ENCODE results near the gene OTP. TPM values are rescaled to one million over a fixed set of nuclear protein-coding genes. Genes with fewer than 3 reads are reported as not detected.

Gene OTP
- total RNA-seq, 1 donor from 2014 or later = not detected

GRCh38 chr5:77658662-77659061 lies 20.1 kb upstream of the OTP start:
- H3K9ac ChIP-seq = no peak overlapping the region
- no peak overlapping the region for H3K4me3 ChIP-seq
- no peak overlapping the region for H2AFZ ChIP-seq (replicated peaks)
- Mint-ChIP-seq H3K9me3 (peaks cover 5% of the 10 kb centered on the region), H3K27ac (no peak overlapping the region), H3K36me3 (no peaks in the 10 kb centered on the region), H3K27me3 (ENCODE audit: insufficient read depth, low read depth) (peaks cover 12% of the 10 kb centered on the region), H3K4me3 (no peak overlapping the region), H3K4me1 (peaks cover 7% of the 10 kb centered on the region)
- H3K36me3 ChIP-seq = no peaks in the 10 kb centered on the region
- TF ChIP-seq EZH2 (IDR thresholded peaks at IDR 0.05) (no peak), CTCF (IDR thresholded peaks at IDR 0.05) (no peak), EZH2phosphoT487 (IDR thresholded peaks at IDR 0.05) (no peak)
- H3K4me1 ChIP-seq = no peaks in the 10 kb centered on the region
- peaks cover 51% of the 10 kb centered on the region for H3K27me3 ChIP-seq
- no peaks in the 10 kb centered on the region for H3F3A ChIP-seq (ENCODE audit: low read depth)
- H3K27ac ChIP-seq = no peak overlapping the region
- H3K79me2 ChIP-seq (ENCODE audit: low read depth) = no peaks in the 10 kb centered on the region
- no peaks in the 10 kb centered on the region for H4K20me1 ChIP-seq (ENCODE audit: low read depth)
- no peak overlapping the region for H3K4me2 ChIP-seq
- no peaks in the 10 kb centered on the region for H3K9me3 ChIP-seq (ENCODE audit: low read depth)
- no peak for DNase-seq (ENCODE audit: low spot score)

- peaks cover 5% of the 10 kb centered on the region for H3K9me3 Mint-ChIP-seq
- Histone ChIP-seq H3K9ac (no peak overlapping the region), H3K27me3 (peaks cover 100% of the 10 kb centered on the region)
These were observed 12.8 kb upstream of the OTP start for GRCh38 chr5:77651343-77651742.

GRCh38 chr5:77650686-77651085 lies 12.2 kb upstream of the OTP start:
- Histone ChIP-seq H3K4me2 (no peak overlapping the region), H3K4me3 (no peak overlapping the region), H3K27me3 (peaks cover 100% of the 10 kb centered on the region), H3K79me2 (ENCODE audit: low read depth) (no peaks in the 10 kb centered on the region), H2AFZ (replicated peaks) (no peak overlapping the region), H3K9ac (no peak overlapping the region), H3K36me3 (no peaks in the 10 kb centered on the region), H3K4me1 (peaks cover 13% of the 10 kb centered on the region), H3F3A (ENCODE audit: low read depth) (peaks cover 19% of the 10 kb centered on the region), H3K9me3 (ENCODE audit: low read depth) (no peaks in the 10 kb centered on the region), H3K27ac (no peak overlapping the region), H4K20me1 (ENCODE audit: low read depth) (peaks cover 9% of the 10 kb centered on the region)
- no peaks in the 10 kb centered on the region for H3K36me3 Mint-ChIP-seq
- H3K27ac Mint-ChIP-seq = no peak overlapping the region
- peaks cover 67% of the 10 kb centered on the region for H3K27me3 Mint-ChIP-seq (ENCODE audit: insufficient read depth, low read depth)
- no peak overlapping the region for H3K4me3 Mint-ChIP-seq
- H3K4me1 Mint-ChIP-seq = peaks cover 7% of the 10 kb centered on the region
- no peak for TF ChIP-seq CTCF (IDR thresholded peaks at IDR 0.05)
- no peak for TF ChIP-seq EZH2phosphoT487 (IDR thresholded peaks at IDR 0.05)
- no peak for TF ChIP-seq EZH2 (IDR thresholded peaks at IDR 0.05)
- peaks cover 5% of the 10 kb centered on the region for H3K9me3 Mint-ChIP-seq
- DNase-seq (ENCODE audit: low spot score) = no peak

More at GRCh38 chr5:77651343-77651742, 12.8 kb upstream of the OTP start:
- H3F3A ChIP-seq (ENCODE audit: low read depth) = peaks cover 13% of the 10 kb centered on the region
- no peaks in the 10 kb centered on the region for H3K36me3 ChIP-seq
- H4K20me1 ChIP-seq (ENCODE audit: low read depth) = peaks cover 3% of the 10 kb centered on the region
- TF ChIP-seq EZH2phosphoT487 (IDR thresholded peaks at IDR 0.05) = no peak
- Mint-ChIP-seq H3K27me3 (ENCODE audit: insufficient read depth, low read depth) (peaks cover 61% of the 10 kb centered on the region), H3K4me3 (no peak overlapping the region), H3K27ac (no peak overlapping the region), H3K36me3 (no peaks in the 10 kb centered on the region), H3K4me1 (peaks cover 4% of the 10 kb centered on the region)
- H3K4me3 ChIP-seq = no peak overlapping the region
- no peak overlapping the region for H3K4me2 ChIP-seq
- H3K9me3 ChIP-seq (ENCODE audit: low read depth) = no peaks in the 10 kb centered on the region
- no peak overlapping the region for H3K27ac ChIP-seq
- H3K4me1 ChIP-seq = peaks cover 13% of the 10 kb centered on the region
- no peak for DNase-seq (ENCODE audit: low spot score)
- no peak overlapping the region for H2AFZ ChIP-seq (replicated peaks)
- H3K79me2 ChIP-seq (ENCODE audit: low read depth) = no peaks in the 10 kb centered on the region

GRCh38 chr5:77649776-77650175 lies 11.3 kb upstream of the OTP start:
- H3K4me2 ChIP-seq = no peak overlapping the region
- no peaks in the 10 kb centered on the region for H3K36me3 ChIP-seq
- Mint-ChIP-seq H3K36me3 (no peaks in the 10 kb centered on the region), H3K27me3 (ENCODE audit: insufficient read depth, low read depth) (peaks cover 72% of the 10 kb centered on the region), H3K4me3 (no peak overlapping the region), H3K9me3 (peaks cover 5% of the 10 kb centered on the region), H3K4me1 (peaks cover 9% of the 10 kb centered on the region), H3K27ac (no peak overlapping the region)
- H3K4me1 ChIP-seq = peaks cover 15% of the 10 kb centered on the region
- no peak for DNase-seq (ENCODE audit: low spot score)
- no peak overlapping the region for H3K27ac ChIP-seq
- no peak overlapping the region for H3K9ac ChIP-seq
- H3K4me3 ChIP-seq = no peak overlapping the region
- peaks cover 11% of the 10 kb centered on the region for H4K20me1 ChIP-seq (ENCODE audit: low read depth)
- no peak overlapping the region for H2AFZ ChIP-seq (replicated peaks)
- H3K27me3 ChIP-seq = peaks cover 100% of the 10 kb centered on the region
- peaks cover 21% of the 10 kb centered on the region for H3F3A ChIP-seq (ENCODE audit: low read depth)
- H3K9me3 ChIP-seq (ENCODE audit: low read depth) = no peaks in the 10 kb centered on the region
- TF ChIP-seq EZH2phosphoT487 (IDR thresholded peaks at IDR 0.05) (no peak), CTCF (IDR thresholded peaks at IDR 0.05) (no peak), EZH2 (IDR thresholded peaks at IDR 0.05) (no peak)
- no peaks in the 10 kb centered on the region for H3K79me2 ChIP-seq (ENCODE audit: low read depth)

Measured in neural progenitor cell (in vitro differentiated cells).